ENCODE results near the gene ATG14.

DNA sequence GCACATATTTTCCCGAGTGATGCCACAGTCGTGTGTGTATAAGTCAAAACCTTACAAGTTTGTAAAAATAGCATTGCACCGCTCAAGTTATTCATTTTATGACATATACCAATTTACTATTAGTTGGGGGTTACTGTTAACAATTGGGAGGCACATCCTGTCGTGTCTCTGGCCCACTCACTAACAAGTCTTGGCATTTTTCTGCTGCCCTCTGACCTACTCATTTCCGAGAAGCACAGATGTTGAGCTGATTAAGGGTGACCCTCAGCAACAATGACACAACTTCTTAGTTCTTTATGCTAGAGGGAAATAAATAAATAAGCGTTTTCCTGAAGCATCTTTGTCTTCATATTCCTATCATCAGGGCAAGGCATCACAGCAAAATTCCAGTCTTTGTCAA lies 6.8 kb upstream of the ATG14 start:
- TF ChIP-seq, protein P1, sequence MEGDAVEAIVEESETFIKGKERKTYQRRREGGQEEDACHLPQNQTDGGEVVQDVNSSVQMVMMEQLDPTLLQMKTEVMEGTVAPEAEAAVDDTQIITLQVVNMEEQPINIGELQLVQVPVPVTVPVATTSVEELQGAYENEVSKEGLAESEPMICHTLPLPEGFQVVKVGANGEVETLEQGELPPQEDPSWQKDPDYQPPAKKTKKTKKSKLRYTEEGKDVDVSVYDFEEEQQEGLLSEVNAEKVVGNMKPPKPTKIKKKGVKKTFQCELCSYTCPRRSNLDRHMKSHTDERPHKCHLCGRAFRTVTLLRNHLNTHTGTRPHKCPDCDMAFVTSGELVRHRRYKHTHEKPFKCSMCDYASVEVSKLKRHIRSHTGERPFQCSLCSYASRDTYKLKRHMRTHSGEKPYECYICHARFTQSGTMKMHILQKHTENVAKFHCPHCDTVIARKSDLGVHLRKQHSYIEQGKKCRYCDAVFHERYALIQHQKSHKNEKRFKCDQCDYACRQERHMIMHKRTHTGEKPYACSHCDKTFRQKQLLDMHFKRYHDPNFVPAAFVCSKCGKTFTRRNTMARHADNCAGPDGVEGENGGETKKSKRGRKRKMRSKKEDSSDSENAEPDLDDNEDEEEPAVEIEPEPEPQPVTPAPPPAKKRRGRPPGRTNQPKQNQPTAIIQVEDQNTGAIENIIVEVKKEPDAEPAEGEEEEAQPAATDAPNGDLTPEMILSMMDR (conservative IDR thresholded peaks at IDR 0.05; ENCODE audit: low read length) = no peak
- TF ChIP-seq EZH2phosphoT487 (IDR thresholded peaks at IDR 0.05; ENCODE audit: borderline replicate concordance, low read depth, low read length) = no peak

All from OCI-LY7 (cell line).